ENCODE data around the gene ALDH1B1.

Gene ALDH1B1

DNA sequence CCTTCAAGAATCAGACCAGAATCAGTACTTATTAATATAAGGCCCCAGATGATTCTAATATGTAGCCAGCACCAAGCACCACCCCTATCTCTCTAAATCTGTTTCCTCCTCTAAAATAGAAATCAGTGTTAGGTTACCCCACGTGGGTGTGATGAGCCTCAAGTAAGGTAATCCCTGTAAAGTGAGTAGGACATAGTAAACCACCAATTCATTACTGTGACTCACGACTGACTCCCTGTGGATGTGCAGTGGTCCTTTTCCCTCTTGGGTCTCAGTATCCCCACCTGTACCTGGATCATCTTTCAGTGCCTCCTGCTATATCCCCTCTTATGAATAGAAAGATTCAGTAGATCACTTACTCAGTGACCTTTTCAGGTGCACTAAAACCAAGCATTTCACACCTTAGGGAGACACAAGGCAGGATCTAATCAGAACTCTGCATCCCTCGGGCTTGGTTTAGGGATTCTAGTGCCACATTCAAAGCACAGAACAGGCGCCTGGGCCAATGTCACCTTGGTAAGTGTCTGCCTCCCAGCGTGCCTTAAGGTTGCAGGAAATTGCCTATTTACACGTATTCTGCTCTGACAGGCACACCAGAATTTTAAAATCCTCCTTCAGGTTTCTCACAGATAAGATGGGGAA, 12.2 kb upstream of the ALDH1B1 start:
- peaks cover 0 to 9% (median 3%) of the 10 kb centered on the region in 5 experiments for H3K9me3 ChIP-seq (ENCODE audit: control extremely low read depth in 1 of 5, control insufficient read depth in 4 of 5, insufficient read depth in 2 of 5, low read depth in 1 of 5, low read length in 4 of 5)
- WGBS (ENCODE audit: insufficient coverage) = 96% methylated on average over 4 of the region's 6 CpGs
- no peak overlapping the region for H3K4me3 ChIP-seq (ENCODE audit: control insufficient read depth in 1 of 7, extremely low read depth in 1 of 7, insufficient read depth in 4 of 7, low read depth in 2 of 7, low read length in 6 of 7)
- CTCF ChIA-PET = no interaction called here
- H3K27me3 ChIP-seq (replicated peaks in 2 of 5; ENCODE audit: control insufficient read depth in 4 of 5, insufficient read depth in 5 of 5, low read length in 4 of 5) = no peaks in the 10 kb centered on the region
- H3K27ac ChIP-seq (ENCODE audit: insufficient read depth in 1 of 2, low read depth in 1 of 2, low read length in 2 of 2, poor library complexity in 1 of 2, severe bottlenecking in 2 of 2) = no peak overlapping the region
- H3K36me3 ChIP-seq (ENCODE audit: control insufficient read depth in 4 of 4, insufficient read depth in 4 of 4, low read length in 3 of 4) = no peaks in the 10 kb centered on the region
- DNase-seq = no peak
- no peaks in the 10 kb centered on the region for H3K4me1 ChIP-seq (ENCODE audit: control extremely low read depth in 1 of 4, control insufficient read depth in 4 of 4, insufficient read depth in 4 of 4, low read length in 3 of 4)
- POLR2A ChIA-PET = no interaction called here

DNA sequence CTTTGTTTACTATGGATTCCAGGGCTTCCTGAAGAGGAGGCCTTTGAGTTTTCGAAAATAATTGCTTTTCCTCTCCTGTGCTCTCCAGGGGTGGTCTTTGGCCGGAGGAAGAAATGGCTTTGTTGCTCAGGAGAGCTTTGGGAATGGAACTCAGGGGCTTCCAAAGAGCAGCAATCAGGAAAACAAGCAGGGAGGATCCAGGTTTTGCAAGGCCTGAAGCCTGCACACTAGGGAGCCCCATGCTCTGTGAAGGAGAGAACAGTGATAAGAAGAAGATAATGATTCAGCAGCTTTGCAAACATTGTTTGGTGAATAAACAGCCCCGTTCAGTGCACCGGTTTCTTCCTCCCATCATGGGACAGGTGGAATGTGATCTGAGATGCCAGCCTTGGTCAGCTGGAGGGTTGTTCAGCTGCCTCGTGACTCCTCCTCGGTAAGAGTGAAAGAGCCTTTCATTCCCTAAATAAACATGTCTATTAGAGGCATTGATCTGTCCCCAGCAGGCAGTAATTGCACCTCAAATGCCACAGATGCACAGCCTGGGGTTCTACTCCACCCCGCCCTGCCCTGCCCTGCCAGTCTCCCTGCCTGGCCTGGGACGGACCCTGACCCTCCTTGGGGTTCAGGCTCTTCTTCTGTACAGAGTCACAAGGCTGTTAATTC, 11.5 kb upstream of the ALDH1B1 start:
- Histone ChIP-seq H3K4me1 (ENCODE audit: control extremely low read depth in 1 of 4, control insufficient read depth in 4 of 4, insufficient read depth in 4 of 4, low read length in 3 of 4) (no peaks in the 10 kb centered on the region), H3K27me3 (replicated peaks in 2 of 5; ENCODE audit: control insufficient read depth in 4 of 5, insufficient read depth in 5 of 5, low read length in 4 of 5) (no peaks in the 10 kb centered on the region), H3K4me3 (ENCODE audit: control insufficient read depth in 1 of 7, extremely low read depth in 1 of 7, insufficient read depth in 4 of 7, low read depth in 2 of 7, low read length in 6 of 7) (no peak overlapping the region), H3K9me3 (ENCODE audit: control extremely low read depth in 1 of 5, control insufficient read depth in 4 of 5, insufficient read depth in 2 of 5, low read depth in 1 of 5, low read length in 4 of 5) (peaks cover 0 to 13% (median 4%) of the 10 kb centered on the region in 5 experiments), H3K27ac (ENCODE audit: insufficient read depth in 1 of 2, low read depth in 1 of 2, low read length in 2 of 2, poor library complexity in 1 of 2, severe bottlenecking in 2 of 2) (no peak overlapping the region), H3K36me3 (ENCODE audit: control insufficient read depth in 4 of 4, insufficient read depth in 4 of 4, low read length in 3 of 4) (no peaks in the 10 kb centered on the region)
- CTCF ChIA-PET = no interaction called here
- 91% methylated on average over 7 of the region's 8 CpGs for WGBS (ENCODE audit: insufficient coverage)
- DNase-seq = no peak
- POLR2A ChIA-PET = no interaction called here

DNA sequence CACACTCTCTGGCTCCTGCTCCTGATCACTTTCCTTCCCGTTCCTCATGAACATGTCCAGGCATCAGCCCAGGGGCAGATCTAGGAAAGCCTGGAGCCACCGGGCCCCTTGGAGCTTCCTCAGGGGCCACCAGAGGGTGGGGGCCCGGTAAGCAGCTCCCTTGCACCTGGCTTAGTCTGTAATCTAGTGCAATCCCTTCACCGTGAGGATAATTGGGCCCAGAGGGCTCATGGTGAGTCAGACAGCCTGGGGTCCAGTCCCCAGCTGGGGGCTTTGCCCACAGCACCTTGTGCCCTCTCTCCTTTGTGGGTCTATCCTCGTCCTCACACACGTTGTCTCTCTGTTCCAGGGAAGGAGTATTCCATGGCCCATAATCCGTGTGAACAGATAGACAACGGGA, 10.4 kb upstream of the ALDH1B1 start:
- DNase-seq = no peak
- 92% methylated on average over 8 of the region's 8 CpGs for WGBS (ENCODE audit: insufficient coverage)
- H3K27me3 ChIP-seq (replicated peaks in 2 of 5; ENCODE audit: control insufficient read depth in 4 of 5, insufficient read depth in 5 of 5, low read length in 4 of 5) = no peaks in the 10 kb centered on the region
- ChIA-PET CTCF (interaction anchor here (0.6 to 0.8 kb wide), 2 partner anchors 9 to 11 kb away, joined by 3 read pairs; no protein-coding TSS in a partner anchor), POLR2A (no interaction called here)
- H3K4me3 ChIP-seq (ENCODE audit: control insufficient read depth in 1 of 7, extremely low read depth in 1 of 7, insufficient read depth in 4 of 7, low read depth in 2 of 7, low read length in 6 of 7) = no peak overlapping the region
- peaks cover 0 to 13% (median 4%) of the 10 kb centered on the region in 5 experiments for H3K9me3 ChIP-seq (ENCODE audit: control extremely low read depth in 1 of 5, control insufficient read depth in 4 of 5, insufficient read depth in 2 of 5, low read depth in 1 of 5, low read length in 4 of 5)
- H3K36me3 ChIP-seq (ENCODE audit: control insufficient read depth in 4 of 4, insufficient read depth in 4 of 4, low read length in 3 of 4) = no peaks in the 10 kb centered on the region
- no peak overlapping the region for H3K27ac ChIP-seq (ENCODE audit: insufficient read depth in 1 of 2, low read depth in 1 of 2, low read length in 2 of 2, poor library complexity in 1 of 2, severe bottlenecking in 2 of 2)
- no peaks in the 10 kb centered on the region for H3K4me1 ChIP-seq (ENCODE audit: control extremely low read depth in 1 of 4, control insufficient read depth in 4 of 4, insufficient read depth in 4 of 4, low read length in 3 of 4)

DNA sequence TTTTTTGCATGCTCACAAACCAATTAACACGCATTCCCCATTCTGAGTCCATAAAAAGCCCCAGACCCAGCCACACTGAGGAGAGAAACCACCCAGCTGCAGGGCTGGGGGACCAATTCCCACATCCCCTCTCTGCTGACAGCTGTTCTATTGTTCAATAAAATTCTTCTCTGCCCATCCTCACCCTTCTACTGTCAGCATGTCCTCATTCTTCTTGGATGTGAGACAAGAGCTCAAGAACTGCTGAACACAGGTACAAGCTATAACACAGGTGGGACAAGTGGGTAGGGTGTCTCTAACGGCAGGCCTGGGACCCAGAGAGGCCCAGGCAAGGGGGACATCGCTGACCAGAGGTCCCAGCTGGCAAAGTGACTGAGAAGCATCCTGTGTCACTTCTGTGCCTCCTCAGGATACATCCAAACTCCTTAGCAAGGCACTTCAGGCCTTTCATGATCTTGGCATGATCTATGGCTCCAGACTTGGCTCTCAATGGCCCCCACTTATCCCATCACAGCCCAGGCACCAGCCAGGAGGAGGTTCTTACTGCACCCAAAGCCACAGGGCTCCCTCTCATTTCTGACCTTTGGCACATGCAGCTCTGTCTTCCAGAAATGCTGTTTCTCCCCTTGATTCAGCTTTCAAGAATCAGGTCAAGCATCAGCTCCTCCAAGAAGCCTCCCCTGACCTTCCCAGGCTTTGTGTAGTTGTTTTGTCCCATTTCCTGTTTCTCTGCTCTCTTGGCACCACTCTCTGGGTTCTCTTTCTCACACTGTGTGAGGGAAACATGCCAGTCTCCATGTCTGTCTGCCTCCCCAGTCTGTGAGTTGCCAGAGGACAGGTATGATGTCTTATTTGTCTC, 7.3 kb upstream of the ALDH1B1 start:
- 100% methylated on average over 1 of the region's 3 CpGs for WGBS (ENCODE audit: insufficient coverage)
- POLR2A ChIA-PET = no interaction called here

DNA sequence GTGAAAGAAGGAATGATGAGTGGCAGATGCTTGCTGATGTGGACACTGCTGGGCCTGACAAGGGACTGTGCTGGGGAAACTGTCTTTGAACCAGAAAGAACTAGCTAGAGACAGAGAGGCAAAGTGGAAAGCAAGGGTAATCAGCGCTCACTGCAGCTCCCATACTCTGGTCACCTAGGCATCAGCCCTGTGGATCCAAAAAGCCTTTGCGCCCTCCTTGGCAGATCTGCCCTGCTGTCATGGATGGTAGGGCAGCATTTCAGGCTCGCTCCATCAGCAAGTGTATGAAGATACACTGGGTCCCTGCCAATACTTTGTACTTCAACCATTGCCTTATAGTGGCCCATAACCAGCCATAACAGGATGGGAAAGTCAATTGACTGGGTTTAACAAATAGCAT, 6.6 kb upstream of the ALDH1B1 start:
- CTCF ChIA-PET = no interaction called here
- Histone ChIP-seq H3K4me1 (ENCODE audit: control extremely low read depth in 1 of 4, control insufficient read depth in 4 of 4, insufficient read depth in 4 of 4, low read length in 3 of 4) (peaks cover 0 to 4% (median under 1%) of the 10 kb centered on the region in 4 experiments), H3K4me3 (ENCODE audit: control insufficient read depth in 1 of 7, extremely low read depth in 1 of 7, insufficient read depth in 4 of 7, low read depth in 2 of 7, low read length in 6 of 7) (no peak overlapping the region), H3K36me3 (ENCODE audit: control insufficient read depth in 4 of 4, insufficient read depth in 4 of 4, low read length in 3 of 4) (no peaks in the 10 kb centered on the region), H3K9me3 (ENCODE audit: control extremely low read depth in 1 of 5, control insufficient read depth in 4 of 5, insufficient read depth in 2 of 5, low read depth in 1 of 5, low read length in 4 of 5) (peaks cover 0 to 13% (median 4%) of the 10 kb centered on the region in 5 experiments), H3K27me3 (replicated peaks in 2 of 5; ENCODE audit: control insufficient read depth in 4 of 5, insufficient read depth in 5 of 5, low read length in 4 of 5) (no peaks in the 10 kb centered on the region), H3K27ac (ENCODE audit: insufficient read depth in 1 of 2, low read depth in 1 of 2, low read length in 2 of 2, poor library complexity in 1 of 2, severe bottlenecking in 2 of 2) (no peak overlapping the region)
- DNase-seq = no peak
- WGBS (ENCODE audit: insufficient coverage) = 100% methylated on average over 2 of the region's 3 CpGs
- POLR2A ChIA-PET = no interaction called here

More for the DNA sequence above, 7.3 kb upstream of the ALDH1B1 start:
- no peak for DNase-seq
- Histone ChIP-seq H3K27me3 (replicated peaks in 2 of 5; ENCODE audit: control insufficient read depth in 4 of 5, insufficient read depth in 5 of 5, low read length in 4 of 5) (no peaks in the 10 kb centered on the region), H3K27ac (ENCODE audit: insufficient read depth in 1 of 2, low read depth in 1 of 2, low read length in 2 of 2, poor library complexity in 1 of 2, severe bottlenecking in 2 of 2) (no peak overlapping the region), H3K9me3 (ENCODE audit: control extremely low read depth in 1 of 5, control insufficient read depth in 4 of 5, insufficient read depth in 2 of 5, low read depth in 1 of 5, low read length in 4 of 5) (peaks cover 0 to 13% (median 4%) of the 10 kb centered on the region in 5 experiments), H3K36me3 (ENCODE audit: control insufficient read depth in 4 of 4, insufficient read depth in 4 of 4, low read length in 3 of 4) (no peaks in the 10 kb centered on the region), H3K4me3 (ENCODE audit: control insufficient read depth in 1 of 7, extremely low read depth in 1 of 7, insufficient read depth in 4 of 7, low read depth in 2 of 7, low read length in 6 of 7) (no peak overlapping the region), H3K4me1 (ENCODE audit: control extremely low read depth in 1 of 4, control insufficient read depth in 4 of 4, insufficient read depth in 4 of 4, low read length in 3 of 4) (no peaks in the 10 kb centered on the region)
- CTCF ChIA-PET = no interaction called here

DNA sequence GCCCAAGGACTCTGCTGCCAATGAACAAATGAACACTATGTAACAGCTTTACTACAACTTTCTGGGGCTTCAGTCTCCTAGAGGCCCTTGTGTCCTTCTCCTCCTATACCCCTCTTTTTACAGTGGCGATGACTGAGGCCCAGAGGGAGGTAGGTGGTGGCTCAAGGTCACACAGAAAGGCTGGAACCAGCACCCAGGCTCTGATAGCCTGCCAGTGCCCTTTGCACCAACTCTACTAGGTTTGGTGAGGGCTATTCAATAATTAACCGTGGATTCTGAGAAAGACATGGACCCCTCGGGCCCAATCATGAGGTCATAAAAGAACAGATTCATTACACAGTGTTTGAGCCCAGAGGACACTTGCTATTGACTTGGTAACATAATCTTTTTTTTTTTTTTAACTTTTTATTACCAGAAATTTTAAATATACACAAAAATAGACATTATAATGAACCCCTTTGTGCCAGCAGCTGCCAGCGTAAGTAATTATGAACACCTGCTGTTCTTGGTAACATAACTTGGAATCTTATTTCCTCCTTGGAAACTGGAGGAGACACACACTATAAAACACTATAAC, 6.1 kb upstream of the ALDH1B1 start:
- CTCF ChIA-PET = no interaction called here

More for the DNA sequence above, 6.1 kb upstream of the ALDH1B1 start:
- H3K9me3 ChIP-seq (ENCODE audit: control extremely low read depth in 1 of 5, control insufficient read depth in 4 of 5, insufficient read depth in 2 of 5, low read depth in 1 of 5, low read length in 4 of 5) = peaks cover 0 to 13% (median 4%) of the 10 kb centered on the region in 5 experiments
- no peak for DNase-seq
- H3K27ac ChIP-seq (ENCODE audit: insufficient read depth in 1 of 2, low read depth in 1 of 2, low read length in 2 of 2, poor library complexity in 1 of 2, severe bottlenecking in 2 of 2) = no peak overlapping the region
- POLR2A ChIA-PET = no interaction called here
- H3K36me3 ChIP-seq (ENCODE audit: control insufficient read depth in 4 of 4, insufficient read depth in 4 of 4, low read length in 3 of 4) = no peaks in the 10 kb centered on the region
- H3K4me3 ChIP-seq (ENCODE audit: control insufficient read depth in 1 of 7, extremely low read depth in 1 of 7, insufficient read depth in 4 of 7, low read depth in 2 of 7, low read length in 6 of 7) = no peak overlapping the region
- WGBS (ENCODE audit: insufficient coverage) = 88% methylated on average over 1 of the region's 4 CpGs
- peaks cover 0 to 7% (median under 1%) of the 10 kb centered on the region in 4 experiments for H3K4me1 ChIP-seq (ENCODE audit: control extremely low read depth in 1 of 4, control insufficient read depth in 4 of 4, insufficient read depth in 4 of 4, low read length in 3 of 4)
- H3K27me3 ChIP-seq (replicated peaks in 2 of 5; ENCODE audit: control insufficient read depth in 4 of 5, insufficient read depth in 5 of 5, low read length in 4 of 5) = no peaks in the 10 kb centered on the region
